ENCODE measurements around the gene PRKAR1B. TPM values are rescaled to one million over a fixed set of nuclear protein-coding genes. Genes with fewer than 3 reads are reported as not detected.

The PRKAR1B gene
- total RNA-seq = 11.3 and 13.5 TPM in 2 replicates

DNA sequence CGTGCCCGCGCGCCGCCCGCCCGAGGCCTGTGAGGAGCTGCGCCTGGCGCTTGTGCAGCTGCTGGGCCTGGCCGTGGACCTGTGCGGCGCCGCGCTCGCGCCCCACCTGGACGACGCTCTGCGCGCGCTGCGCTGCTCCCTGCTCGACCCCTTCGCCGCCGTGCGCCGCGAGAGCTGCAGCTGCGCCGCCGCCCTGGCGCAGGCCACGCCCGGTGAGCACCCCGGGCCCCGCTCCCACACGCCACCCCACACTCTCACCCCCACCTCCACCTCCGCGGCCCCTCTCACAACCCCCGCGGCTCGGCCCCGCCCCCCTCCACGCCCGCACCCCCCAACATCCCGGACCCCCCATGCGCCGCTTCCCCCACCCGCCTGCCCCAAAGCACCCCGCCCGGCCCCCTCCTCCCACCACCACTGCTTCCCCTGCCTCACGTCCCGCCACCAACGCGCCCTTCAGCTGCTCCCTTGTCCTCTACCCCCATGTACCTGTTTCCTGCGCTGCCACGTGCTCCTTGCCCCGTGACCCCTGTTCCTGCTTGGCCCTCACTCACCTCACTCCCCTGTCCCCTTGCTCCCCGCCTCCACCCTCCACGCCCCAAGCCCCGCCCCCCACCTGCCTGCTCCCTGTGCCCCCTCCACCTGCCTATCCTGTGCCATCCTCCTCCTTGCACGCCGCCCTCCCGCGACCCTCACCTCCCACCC lies at the start of gene PRKAR1B:
Gene PRKAR1B, minus strand, starts transcription at position 178 of the 702 bp plus-strand sequence. CDS start 15,776 bp downstream, outside the sequence.

DNA sequence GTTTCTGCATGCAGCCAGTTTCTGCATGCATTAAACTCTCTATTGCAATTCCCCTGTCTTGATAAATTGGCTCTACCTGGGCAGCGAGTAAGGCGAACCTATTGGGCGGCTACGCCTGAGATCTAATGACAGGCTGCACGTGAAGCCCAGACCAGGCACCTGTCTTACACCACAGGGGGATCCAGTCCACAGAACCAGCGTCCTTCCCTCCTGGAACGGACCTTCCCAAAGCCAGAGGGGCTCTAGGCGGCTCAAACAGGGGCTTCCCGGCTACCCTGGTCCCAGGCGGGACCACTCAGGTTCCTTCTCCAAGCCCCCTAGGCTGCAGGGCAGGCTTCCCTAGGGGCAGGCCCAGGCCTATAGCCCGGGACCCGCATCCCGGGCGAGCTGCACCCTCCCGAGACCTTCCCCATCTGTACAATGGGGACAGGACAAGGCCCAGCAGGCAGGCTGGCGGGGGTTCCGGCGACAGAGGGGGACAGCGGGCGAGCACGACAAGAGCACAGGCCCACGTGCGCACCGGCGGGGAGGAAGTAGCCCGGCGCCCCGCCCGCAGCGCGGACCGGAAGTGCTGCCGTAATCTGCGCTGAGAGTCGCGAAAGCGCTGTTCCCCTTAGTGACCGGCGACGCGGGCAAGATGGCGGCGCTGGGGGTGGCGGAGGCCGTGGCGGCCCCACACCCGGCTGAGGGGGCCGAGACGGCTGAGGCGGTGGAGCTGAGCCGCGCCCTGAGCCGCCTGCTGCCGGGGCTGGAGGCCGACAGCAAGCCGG lies 812 bp downstream of the PRKAR1B start, which contains the start of gene DNAAF5:
Gene DNAAF5, plus strand, starts transcription at position 616 of the 770 bp plus-strand sequence. Its CDS starts 22 bp downstream, at position 638.

DNA sequence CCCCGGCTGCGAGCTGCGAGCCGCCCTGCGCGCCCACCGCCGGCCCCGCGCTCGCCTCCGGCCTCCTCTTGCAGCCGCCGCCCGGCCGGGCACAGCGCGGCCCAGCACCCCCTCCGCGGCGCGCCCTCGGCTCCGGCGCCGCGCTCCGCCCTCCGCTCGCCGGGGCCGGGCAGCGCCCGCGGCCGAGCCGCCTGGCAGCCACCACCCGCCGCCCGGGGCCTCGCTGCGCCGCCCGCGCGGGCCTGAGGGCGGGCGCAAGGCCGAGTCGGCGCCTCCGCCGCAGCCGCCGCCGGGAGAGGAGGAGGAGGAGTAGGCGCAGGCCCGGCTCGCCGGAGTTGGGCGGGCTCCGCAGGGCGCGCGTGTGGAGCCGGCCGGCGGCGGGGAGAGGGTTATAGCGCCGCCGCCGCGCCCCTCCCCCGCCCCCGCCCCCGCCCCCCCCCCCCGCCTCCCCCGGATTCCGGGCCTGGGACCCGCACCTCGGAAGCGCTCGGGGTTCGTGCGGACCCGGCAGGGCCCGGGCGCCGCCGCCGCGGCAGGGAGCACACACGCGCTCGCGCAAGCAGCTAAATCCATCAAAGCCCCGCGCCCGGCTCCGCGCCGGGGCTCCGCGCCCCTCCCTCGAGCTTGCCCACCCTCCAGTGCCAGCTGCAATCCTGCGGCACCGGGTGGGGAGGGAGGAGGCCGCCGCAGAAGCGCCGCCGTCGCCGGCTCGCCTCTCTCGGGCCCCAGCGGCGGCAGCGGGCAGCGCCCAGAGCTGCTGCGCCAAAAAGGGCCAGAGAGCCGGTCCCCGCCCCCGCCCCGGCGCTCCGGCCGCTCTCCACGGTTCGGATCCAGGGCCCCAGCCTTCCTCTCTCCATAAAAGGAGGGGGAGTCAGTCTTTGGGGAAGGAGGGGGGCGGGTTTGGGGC lies 207.3 kb downstream of the PRKAR1B start, which contains the start of gene PDGFA:
Gene PDGFA, minus strand, starts transcription at position 363 of the 907 bp plus-strand sequence. CDS start 845 bp downstream, outside the sequence.

Other genes starting within 250 kb of the PRKAR1B start
- 38.1 and 89.9 TPM in 2 replicates for gene PDGFA, start 207.4 kb downstream of the PRKAR1B start, total RNA-seq
- 15.6 and 22.4 TPM in 2 replicates for gene DNAAF5, start 582 bp downstream of the PRKAR1B start, total RNA-seq
- gene SUN1, start 105.2 kb upstream of the PRKAR1B start, total RNA-seq = 125 and 131 TPM in 2 replicates
- gene GET4, start 149.3 kb upstream of the PRKAR1B start, total RNA-seq = 23.7 and 29.6 TPM in 2 replicates
- gene ADAP1, start 227.4 kb upstream of the PRKAR1B start, total RNA-seq = 18.3 and 25.6 TPM in 2 replicates
- gene COX19, start 248.3 kb upstream of the PRKAR1B start, total RNA-seq = 6.0 and 11.5 TPM in 2 replicates